NCI-H2081 (cell line): ENCODE measurements around the gene RSPH6A.

Source experiments
- DNase-seq, 2 experiments: peaks; one replicate each; lab custom pipeline; 2025; lab: John Stamatoyannopoulos, UW

RSPH6A gene

DNA sequence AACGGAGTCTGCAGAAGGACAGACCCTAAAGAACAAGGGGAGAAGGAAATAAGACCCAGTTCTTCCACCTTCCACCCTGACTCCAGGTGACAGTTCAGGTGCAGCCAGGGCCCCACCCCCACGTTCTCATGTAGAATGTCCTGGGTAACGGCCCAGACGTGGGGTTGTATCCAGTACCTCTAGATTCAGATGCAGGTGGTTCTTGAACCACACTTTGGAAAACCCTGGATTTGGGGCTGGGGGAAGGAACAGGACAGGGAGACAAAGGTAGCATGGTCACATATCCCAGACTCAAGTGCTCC, 35.0 kb downstream of the RSPH6A start:
- no peak for DNase-seq

DNA sequence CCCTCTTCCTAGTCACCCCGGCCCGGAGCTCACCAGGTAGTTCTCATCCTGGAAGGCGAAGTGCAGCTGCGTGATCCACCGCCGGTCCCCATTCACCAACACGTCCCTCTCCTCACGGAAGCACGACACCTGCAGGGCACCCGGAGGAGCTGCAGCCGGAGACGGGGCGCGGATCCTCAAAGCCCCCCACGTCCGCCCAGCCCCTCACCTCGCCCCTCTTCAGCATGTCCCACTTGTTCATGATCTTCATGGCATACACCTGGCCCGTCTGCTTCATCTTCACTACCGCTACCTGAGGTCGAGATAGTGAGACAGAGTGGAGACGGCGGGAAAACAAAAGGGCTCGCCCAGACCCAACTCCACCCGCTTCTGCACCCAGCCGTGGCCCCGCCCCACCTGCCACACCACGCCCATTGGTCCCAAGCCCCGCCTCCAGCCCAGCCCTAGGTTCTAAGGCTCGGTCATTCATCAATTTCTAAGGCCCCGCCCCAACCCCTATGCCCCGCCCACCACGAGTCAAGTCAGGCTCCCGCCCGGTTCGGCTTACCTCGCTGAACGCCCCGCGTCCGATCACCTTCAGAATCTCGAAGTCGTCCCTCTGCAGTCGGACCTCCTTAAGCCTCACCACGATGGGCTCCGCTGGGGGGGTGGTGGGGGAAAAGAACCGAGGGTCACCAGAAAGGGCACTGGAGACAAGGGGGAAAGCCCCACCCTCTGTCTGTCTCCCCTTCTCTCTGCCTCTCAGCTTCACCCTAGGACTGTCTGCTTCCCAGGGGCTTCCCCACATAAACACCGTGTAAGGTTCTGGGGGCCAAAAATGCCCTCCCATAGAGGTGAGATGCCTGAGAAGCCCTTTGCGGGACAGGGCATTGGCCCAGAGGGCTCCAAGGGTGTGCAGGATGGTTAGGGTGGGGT, 35.6 kb downstream of the RSPH6A start:
- peak; percentile 85 to 92 for DNase-seq

DNA sequence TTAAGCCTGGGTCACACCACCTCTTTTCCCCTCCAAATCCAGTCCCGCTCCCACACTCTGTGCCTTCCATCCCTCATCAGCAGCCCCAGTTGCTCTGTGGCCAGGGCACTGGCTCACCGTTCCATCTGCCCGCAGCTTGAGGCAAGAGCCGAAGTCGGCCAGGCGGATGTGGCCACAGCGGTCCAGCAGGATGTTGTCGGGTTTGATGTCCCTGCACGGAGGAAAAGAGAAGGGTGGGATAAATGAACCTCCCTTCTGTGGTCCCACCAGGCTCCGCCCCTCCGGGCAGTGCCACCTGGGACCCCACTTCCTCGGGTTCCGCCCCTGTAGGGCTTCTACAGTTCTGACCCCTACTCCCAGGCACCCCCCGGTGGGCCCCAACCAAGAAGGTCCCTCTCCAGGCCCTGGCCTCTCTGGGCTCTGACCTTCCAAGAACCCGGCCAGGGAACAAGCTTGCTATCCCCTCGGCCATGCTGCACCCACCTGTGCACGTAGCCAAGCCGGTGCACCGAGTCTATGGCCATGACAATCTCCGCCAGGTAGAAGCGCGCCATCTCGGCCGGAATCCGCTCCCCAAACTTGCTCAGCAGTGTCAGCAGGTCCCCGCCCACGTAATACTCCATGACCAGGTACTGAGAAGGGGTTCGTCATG, 37.0 kb downstream of the RSPH6A start:
- DNase-seq = no peak

DNA sequence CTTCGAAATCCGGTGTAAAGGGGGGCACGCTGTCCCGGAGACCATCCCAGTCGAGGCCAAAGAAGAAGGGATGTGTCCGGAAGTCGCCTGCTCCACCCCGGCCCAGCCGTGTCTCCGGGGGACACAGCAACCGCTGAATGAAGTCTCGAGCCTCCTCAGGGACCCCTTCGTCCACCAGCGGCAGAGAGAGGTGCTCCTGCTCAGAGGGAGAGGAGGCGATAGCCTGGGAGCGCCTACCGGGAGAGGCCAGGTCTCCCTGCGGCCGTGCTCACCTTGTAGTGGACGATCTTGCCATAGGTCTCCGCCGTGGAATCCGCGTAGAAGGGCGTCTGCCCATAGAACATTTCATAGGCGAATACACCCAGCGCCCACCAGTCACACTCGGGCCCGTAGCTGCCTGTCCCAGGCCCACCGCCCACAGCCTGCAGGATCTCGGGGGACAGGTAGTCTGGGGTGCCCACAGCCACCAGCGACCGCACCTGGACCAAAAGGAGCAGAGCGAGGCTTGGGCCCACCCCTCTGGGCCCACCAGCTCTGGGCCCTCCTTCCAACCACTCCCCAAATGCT, 37.6 kb downstream of the RSPH6A start:
- no peak for DNase-seq

DNA sequence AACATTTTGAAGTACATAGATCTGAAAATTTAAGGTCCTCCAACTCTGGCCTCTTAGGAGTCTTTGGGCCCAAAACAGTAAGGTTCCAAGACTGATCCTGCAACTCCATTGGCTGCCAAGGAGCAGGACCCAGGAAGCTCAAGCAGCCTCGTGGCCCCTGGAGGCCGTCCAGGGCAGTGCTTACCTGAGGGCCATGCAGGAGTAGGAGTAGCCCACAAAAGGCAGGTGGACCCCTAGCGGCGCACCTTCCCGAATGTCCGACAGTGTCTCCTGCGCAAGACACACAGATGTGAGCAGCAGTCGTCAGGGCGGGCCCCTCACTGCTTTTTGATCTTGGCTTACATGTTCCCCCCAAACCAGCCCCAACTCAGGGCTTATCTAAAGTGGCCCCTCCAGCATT, 40.3 kb downstream of the RSPH6A start:
- no peak for DNase-seq

DNA sequence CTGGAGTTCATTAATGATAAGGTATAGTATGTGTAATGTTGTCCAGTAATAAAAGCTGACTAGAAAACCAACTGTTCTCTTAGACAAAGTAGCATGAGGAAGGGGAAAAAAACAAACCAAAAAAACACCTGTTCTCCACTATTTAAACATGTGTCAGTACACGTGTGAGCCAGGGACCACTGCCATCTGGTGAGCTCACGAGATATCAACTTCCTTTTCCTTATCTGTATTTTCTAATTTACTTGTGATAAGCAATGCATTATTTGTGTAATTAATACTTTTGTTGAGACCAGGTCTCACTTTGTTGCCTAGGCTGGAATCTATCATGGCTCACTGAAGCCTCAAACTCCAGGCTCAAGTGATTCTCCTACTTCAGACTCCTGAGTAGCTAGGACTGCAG, 41.7 kb downstream of the RSPH6A start:
- no peak for DNase-seq

DNA sequence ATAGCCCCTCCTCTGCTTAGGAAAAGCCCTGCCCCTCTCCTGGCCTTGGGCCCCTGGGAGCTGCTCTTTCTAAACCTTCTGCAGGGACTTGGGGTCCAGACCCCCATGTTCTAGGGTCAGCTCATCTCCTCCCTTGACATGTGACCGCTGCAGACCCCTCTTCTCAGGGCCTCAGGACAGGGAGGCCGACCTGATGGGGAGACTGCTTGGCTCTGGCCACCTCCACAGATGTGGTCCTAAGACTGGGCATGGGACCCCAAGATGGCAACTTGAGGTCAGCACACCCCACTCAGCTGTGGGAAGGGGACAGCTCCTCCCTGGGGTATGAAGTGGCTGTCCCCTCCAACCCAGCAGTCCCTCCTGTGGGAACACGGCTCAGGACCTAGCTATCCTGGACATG, 42.2 kb downstream of the RSPH6A start:
- no peak for DNase-seq

DNA sequence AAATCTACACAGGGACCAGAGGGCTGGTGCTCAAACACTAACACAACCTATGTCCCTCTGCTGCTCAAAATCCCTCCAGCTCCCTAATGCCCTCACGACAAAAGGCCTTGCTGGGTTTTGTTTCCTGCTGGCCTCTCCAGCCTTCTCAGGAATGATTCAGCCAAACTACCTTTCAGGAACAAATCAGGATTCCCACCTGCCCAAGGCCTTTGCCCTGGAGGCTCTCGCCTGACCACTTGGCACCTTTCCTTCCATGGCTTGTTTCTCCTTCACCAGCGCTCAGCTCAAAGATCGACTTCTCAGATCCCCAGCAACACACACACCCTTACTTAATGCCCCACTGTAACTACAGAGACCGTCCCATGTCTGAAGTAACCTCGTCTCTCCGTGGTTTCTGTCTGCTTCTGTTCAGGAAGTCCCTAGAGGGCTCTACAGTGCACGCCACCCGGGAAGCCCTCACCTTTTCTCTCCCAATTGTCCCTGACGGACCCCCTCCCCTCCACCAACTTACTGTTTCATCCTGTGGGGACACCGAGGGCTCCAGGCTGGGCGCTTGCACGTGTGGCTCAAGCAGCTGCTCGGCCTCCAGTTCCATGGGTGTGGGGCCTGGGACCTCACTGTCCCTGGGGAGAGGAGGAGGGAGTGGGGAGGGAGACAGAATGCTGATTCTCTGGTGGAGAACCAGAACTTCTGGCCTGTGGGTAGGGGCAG, 42.8 kb downstream of the RSPH6A start:
- DNase-seq = no peak

DNA sequence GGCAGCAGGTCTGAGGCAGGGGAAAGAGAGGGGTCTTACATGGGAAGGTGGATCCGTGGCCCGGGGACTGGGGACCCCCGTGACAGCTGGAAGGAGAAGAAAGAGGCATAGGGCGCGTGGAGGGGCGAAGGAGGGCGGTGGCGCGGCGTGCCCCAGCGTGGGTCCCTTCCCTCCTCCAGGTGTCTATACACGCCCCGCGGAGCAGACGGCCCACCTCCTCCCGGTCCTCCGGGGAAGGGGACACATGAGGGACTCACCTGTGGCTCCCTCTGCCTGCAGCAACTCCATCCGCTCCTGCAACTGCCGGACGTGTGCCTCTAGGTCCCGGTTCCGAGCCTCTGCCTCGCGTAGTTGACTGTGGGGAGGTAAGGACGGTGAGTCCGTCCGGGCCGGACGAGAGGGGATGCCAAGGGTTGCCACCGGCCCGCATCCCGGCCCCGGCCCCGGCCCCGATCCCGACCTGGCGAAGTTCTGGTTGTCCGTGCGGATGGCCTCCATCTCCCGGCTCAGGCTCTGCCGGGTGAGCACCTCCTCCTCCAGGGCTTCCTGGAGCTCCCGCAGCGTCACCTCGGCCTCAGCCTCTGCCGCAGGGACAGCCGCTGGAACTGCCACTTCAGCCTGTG, 43.7 kb downstream of the RSPH6A start:
- DNase-seq = no peak

DNA sequence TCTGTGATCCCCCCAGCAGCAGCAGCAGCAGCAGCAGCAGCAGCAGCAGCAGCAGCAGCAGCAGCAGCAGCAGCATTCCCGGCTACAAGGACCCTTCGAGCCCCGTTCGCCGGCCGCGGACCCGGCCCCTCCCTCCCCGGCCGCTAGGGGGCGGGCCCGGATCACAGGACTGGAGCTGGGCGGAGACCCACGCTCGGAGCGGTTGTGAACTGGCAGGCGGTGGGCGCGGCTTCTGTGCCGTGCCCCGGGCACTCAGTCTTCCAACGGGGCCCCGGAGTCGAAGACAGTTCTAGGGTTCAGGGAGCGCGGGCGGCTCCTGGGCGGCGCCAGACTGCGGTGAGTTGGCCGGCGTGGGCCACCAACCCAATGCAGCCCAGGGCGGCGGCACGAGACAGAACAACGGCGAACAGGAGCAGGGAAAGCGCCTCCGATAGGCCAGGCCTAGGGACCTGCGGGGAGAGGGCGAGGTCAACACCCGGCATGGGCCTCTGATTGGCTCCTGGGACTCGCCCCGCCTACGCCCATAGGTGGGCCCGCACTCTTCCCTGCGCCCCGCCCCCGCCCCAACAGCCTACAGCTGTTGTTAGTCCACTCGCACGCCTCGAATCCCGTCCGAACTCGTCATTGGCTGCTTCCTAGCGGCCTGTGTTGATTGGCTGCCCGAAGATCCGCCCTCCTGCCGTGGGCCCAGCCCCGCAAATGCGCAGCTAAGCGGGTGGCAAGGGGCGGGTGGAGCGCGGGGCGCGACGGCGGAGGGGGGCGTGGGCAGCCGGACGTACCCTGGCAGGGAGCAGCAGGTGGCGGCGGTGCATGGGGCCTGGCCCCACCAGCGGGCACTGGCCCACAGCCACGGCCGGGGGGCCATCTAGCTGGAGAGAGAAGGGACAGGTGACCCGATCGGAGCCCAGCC, 44.7 kb downstream of the RSPH6A start:
- DNase-seq = peak; percentile 95

DNA sequence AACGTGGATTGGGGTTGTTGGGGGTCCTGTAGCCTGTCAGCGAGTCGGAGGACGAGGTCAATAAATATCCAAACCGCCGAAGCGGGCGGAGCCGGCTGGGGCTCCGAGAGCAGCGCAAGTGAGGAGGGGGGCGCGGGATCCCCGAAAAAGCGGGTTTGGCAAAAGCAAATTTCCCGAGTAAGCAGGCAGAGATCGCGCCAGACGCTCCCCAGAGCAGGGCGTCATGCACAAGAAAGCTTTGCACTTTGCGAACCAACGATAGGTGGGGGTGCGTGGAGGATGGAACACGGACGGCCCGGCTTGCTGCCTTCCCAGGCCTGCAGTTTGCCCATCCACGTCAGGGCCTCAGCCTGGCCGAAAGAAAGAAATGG, 45.3 kb downstream of the RSPH6A start:
- DNase-seq = no peak

DNA sequence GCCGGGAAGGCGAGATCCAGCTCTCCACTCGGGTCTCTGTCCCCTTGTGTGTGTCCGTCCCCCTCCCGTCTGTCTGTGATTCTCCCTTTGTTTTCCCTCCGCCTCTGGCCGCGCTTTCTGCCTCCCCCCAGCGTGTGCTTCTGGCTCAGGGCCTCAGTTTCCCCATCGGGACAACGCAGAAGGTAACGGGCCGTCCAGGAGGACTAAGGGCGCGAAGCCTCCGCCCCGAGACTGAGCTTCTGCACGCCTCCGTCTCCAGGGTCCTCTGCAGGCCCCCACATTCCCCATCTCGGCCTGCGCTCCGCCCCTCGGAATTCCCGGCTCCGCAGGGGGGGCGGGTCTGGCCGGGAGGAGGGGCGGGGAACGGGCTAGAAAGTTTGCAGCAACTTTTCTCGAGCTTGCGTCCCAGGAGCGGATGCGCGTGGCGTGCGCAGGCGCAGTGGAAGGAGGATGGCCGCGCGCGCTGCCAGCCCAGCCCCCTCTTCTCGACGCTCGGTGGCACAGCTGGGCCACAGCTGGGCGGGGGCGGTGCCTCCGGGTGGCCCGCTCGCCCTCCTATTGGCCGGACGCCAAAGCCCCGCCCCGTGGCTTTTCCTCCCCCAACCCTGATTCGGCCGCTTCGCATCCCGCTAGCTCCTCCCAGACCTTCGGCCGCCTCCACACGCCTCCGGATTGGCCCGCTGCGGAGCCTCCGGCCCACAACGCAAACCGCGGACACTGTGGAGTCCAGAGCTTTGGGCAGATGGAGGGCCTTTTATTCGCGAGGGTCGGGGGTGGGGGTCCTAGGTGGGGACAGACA, 45.9 kb downstream of the RSPH6A start, which contains the start of gene SIX5:
SIX5 (minus strand) TSS at position 269 of the 799 bp plus-strand sequence. CDS start 408 bp downstream, outside the sequence.
- DNase-seq = peak; percentile 87 to 93

DNA sequence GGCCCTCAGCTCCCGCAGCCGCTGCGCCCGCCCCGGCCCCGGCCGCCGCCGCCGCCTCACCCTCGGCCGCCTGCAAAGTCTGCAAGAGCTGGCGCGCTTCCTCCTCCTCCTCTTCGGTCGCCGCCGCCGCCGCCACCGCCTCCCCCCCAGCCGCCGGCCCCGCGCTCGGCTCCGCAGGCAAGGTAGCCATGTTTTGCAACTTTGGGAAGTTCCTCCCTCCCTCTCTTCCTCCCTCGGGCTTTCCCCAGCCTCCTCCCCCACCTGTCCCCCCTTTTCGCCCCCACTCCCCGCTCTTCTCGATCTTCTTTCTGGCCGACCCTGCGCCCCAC, 46.5 kb downstream of the RSPH6A start:
- DNase-seq = no peak

DNA sequence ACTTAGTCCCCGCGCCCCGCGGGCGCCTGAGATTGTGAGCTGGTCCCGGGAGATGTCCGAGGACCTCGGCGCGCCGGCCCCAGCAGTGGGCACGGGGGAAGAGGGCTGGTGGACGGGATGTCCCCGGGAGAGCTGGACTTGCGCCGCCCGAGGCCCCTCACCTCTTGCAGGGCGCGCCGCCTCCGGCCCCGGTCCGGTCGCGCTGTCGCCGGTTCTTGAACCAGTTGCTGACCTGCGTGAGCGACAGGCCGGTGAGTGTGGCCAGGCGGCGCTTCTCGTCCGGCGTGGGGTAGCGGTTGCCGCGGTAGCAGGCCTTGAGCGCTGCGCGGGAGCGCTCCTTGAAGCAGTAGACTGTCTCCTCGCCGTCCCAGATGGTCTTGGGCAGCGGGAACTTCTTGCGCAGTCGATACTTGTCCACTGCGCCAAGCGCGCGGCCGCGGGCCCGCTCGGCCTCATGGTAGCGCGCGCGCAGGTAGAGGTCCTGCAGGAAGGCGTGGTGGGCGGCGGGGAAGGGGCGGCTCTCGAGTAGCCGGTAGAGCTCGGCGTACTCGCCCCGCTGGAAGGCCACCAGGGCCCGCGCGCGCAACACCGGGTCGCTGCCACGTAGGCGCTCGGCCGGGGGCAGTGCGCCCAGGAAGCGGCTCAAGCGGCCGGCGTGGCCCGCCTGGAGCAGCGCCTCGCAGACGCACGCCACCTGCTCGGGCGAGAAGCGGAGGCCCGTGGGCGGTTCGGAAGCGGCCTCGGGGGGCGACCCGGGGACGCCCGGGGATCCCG, 47.0 kb downstream of the RSPH6A start:
- peak in 1 of 2 experiments; percentile 20 for DNase-seq

DNA sequence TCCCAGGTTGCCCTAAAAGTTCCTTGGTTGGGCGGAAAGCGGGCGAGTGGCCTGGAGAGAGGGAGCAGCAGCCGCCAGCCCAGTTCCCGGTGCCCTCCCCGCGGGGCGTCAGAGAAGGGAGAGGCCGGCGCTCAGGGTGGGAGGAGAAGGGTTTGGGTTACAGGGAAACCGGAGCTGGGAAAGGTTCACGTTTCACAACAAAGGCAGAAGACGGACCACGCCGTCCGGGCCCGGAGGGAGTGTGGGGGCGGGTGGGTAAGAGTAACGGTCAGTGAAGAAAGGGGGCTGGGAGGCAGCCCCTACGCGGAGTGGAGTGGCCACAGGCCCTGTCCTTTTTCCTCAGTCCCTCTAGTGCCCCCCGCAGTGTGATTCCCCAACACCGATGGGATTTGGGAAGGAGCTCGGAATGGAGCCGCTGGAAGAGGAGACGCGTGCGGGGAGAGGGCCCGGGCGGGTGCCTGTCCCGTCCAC, 47.7 kb downstream of the RSPH6A start:
- DNase-seq = no peak

DNA sequence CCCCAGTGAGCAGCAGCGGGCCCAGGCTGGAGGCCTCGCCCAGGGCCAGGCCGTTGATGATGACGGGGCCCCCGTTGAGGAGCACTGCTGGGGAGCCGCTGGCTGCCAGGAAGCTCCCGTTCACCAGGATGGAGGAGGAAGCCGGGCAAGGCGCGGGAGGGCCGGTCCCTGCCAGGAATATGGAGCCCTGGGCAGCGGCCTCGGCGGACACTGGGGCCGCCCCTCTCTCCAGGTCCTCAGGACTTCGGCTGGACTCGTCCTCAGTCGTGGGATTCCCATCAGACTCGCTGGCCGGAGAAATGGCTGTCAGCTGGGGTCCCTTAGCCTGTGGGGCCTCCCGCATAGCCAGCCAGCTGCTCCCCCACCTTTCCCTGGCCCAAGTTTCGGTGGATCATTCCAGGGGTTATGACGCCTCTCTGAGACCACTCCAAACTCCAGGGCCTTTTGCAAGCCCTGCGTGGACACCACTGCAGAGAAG, 48.2 kb downstream of the RSPH6A start:
- DNase-seq = no peak

DNA sequence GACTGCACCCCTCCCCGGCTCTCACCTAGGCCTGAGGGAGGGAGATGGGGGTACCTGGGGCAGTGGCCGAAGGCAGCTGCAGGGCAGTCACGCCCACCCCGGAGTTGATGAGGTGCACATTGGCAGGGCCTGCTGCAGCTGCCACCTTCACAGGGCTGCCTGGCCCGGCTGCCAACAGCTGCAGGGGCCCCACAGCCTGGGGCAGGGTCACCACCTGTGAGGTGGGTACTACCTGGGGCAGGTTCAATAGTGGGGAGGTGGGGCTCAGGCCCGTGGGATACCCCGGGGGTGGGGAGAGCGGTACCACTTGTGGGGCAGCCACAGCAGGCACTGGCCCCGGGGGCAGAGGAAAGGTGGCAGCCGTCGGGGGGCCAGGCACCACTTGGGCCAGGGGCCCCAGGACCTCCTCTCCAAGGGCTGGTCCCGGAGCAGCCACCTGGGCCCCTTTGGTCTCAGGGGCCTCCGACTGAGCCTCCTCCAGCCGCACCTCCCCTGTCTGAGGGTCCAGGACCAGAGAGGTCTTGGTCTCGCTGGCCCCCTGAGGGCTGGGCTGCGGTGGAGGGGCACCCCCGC, 48.7 kb downstream of the RSPH6A start:
- DNase-seq = no peak

DNA sequence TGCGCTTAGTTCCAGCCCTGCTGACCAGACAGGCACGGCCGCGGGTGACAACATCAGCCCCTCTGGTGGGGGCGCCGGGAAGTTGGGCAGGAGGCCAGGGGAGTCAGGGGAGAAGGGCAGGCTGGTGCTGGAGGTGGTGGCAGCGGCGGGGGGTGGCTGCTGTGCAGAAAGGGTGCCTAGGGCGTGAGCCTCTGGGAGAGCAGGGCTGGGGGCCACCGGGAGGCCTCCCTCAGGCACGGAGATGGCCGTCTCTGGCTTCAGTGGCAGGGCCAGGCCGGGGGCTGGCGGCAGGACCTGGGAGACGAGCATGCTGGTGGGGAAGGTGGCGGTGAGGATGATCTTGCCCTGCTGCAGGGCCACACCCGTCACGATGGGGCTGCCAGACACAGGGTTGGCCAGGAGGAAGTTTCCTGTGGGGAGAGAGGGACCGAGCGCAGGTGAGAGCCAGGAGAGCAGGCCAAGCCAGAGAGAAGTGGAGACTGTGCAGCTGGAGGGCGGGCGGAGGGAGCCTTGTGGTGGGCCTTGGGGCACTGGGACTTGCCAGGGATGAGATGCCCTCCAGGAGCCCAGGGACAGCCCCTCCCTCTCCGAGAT, 49.3 kb downstream of the RSPH6A start:
- no peak for DNase-seq
